DND-41 (cell line): ENCODE data around the gene NEGR1.

Source experiments
- CTCF ChIP-seq: IDR thresholded peaks from 2 replicates; pipeline ENCODE4 v1.5.1; 2012; ENCODE audit warnings: borderline replicate concordance, low read length, moderate library complexity, mild to moderate bottlenecking; ENCODE audit not compliant: poor library complexity, severe bottlenecking; ENCODE audit errors: extremely low read depth
- EZH2 ChIP-seq: IDR thresholded peaks from 3 replicates; pipeline ENCODE4 v1.6.1; 2012; ENCODE audit warnings: borderline replicate concordance, low read depth, mild to moderate bottlenecking, moderate library complexity, low read length, inconsistent platforms; ENCODE audit not compliant: severe bottlenecking

- TF ChIP-seq CTCF: no peak
- no peak for TF ChIP-seq EZH2
Observed at GRCh38 chr1:71719330-71719729, 563.0 kb downstream of the NEGR1 start.
